ENCODE measurements around the gene UBQLNL.

GRCh38 chr11:5556596-5557188 lies 40.2 kb upstream of the UBQLNL start:
- TF ChIP-seq, protein P1, sequence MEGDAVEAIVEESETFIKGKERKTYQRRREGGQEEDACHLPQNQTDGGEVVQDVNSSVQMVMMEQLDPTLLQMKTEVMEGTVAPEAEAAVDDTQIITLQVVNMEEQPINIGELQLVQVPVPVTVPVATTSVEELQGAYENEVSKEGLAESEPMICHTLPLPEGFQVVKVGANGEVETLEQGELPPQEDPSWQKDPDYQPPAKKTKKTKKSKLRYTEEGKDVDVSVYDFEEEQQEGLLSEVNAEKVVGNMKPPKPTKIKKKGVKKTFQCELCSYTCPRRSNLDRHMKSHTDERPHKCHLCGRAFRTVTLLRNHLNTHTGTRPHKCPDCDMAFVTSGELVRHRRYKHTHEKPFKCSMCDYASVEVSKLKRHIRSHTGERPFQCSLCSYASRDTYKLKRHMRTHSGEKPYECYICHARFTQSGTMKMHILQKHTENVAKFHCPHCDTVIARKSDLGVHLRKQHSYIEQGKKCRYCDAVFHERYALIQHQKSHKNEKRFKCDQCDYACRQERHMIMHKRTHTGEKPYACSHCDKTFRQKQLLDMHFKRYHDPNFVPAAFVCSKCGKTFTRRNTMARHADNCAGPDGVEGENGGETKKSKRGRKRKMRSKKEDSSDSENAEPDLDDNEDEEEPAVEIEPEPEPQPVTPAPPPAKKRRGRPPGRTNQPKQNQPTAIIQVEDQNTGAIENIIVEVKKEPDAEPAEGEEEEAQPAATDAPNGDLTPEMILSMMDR (IDR thresholded peaks at IDR 0.05; ENCODE audit: insufficient read depth, low read length): no peak
- TF ChIP-seq POLR2AphosphoS5 (IDR thresholded peaks at IDR 0.05; ENCODE audit: low read depth) (no peak), GABPA (IDR thresholded peaks at IDR 0.05; ENCODE audit: low read depth) (no peak)

Measured in HL-60 (cell line).